ENCODE measurements around the gene RAD51B. TPM values are rescaled to one million over a fixed set of nuclear protein-coding genes. Genes with fewer than 3 reads are reported as not detected.

The RAD51B gene
- total and polyA plus RNA-seq, 4 donors, result 2.5 to 95.0 (median 9.6) TPM

GRCh38 chr14:68689511-68689910, 869.9 kb downstream of the RAD51B start:
- no peaks in the 10 kb centered on the region for H3K9me3 ChIP-seq (ENCODE audit: control insufficient read depth in 4 of 4, insufficient read depth in 3 of 4, low read length in 3 of 4)
- TF ChIP-seq CTCF (IDR thresholded peaks at IDR 0.05; ENCODE audit: control extremely low read depth, extremely low read depth), result no peak
- no peak overlapping the region for H3K27ac ChIP-seq (ENCODE audit: low read depth in 1 of 2, low read length in 1 of 2)
- ATAC-seq (ENCODE audit: insufficient read depth, low FRiP score) (no peak), DNase-seq (no peak)
- H3K9ac ChIP-seq (ENCODE audit: insufficient read depth in 1 of 2, low read length in 2 of 2), result no peak overlapping the region
- peaks cover 0 to 39% (median 16%) of the 10 kb centered on the region in 5 donors for H3K4me1 ChIP-seq (ENCODE audit: control insufficient read depth in 5 of 5, insufficient read depth in 5 of 5, low read length in 5 of 5)
- H3K4me3 ChIP-seq, result no peak overlapping the region
- 52 to 71% methylated on average over 5 of the region's 5 CpGs for WGBS, 2 donors
- H3K27me3 ChIP-seq (ENCODE audit: control insufficient read depth in 3 of 3, insufficient read depth in 3 of 3, low read length in 2 of 3), result no peaks in the 10 kb centered on the region
- H3K36me3 ChIP-seq (ENCODE audit: control insufficient read depth in 4 of 4, insufficient read depth in 4 of 4, low read length in 4 of 4), result no peaks in the 10 kb centered on the region

GRCh38 chr14:68690089-68690958, 870.7 kb downstream of the RAD51B start:
- DNase-seq, result no peak

GRCh38 chr14:68691031-68691791, 871.6 kb downstream of the RAD51B start:
- no peak for DNase-seq
- Histone ChIP-seq H3K27me3 (ENCODE audit: control insufficient read depth in 3 of 3, insufficient read depth in 3 of 3, low read length in 2 of 3) (no peaks in the 10 kb centered on the region), H3K9ac (ENCODE audit: insufficient read depth in 1 of 2, low read length in 2 of 2) (no peak overlapping the region), H3K4me1 (ENCODE audit: control insufficient read depth in 5 of 5, insufficient read depth in 5 of 5, low read length in 5 of 5) (peaks cover 3 to 43% (median 12%) of the 10 kb centered on the region in 5 donors), H3K27ac (ENCODE audit: low read depth in 1 of 2, low read length in 1 of 2) (no peak overlapping the region), H3K36me3 (ENCODE audit: control insufficient read depth in 4 of 4, insufficient read depth in 4 of 4, low read length in 4 of 4) (no peaks in the 10 kb centered on the region), H3K4me3 (no peak overlapping the region), H3K9me3 (ENCODE audit: control insufficient read depth in 4 of 4, insufficient read depth in 3 of 4, low read length in 3 of 4) (no peaks in the 10 kb centered on the region)
- ATAC-seq (ENCODE audit: insufficient read depth, low FRiP score), result no peak
- WGBS, 2 donors, result 88 to 89% methylated on average over 24 of the region's 24 CpGs
- no peak for TF ChIP-seq CTCF (IDR thresholded peaks at IDR 0.05; ENCODE audit: control extremely low read depth, extremely low read depth)

More at GRCh38 chr14:68690089-68690958, 870.7 kb downstream of the RAD51B start:
- no peaks in the 10 kb centered on the region for H3K9me3 ChIP-seq (ENCODE audit: control insufficient read depth in 4 of 4, insufficient read depth in 3 of 4, low read length in 3 of 4)
- no peak overlapping the region for H3K4me3 ChIP-seq
- no peak overlapping the region for H3K9ac ChIP-seq (ENCODE audit: insufficient read depth in 1 of 2, low read length in 2 of 2)
- H3K36me3 ChIP-seq (ENCODE audit: control insufficient read depth in 4 of 4, insufficient read depth in 4 of 4, low read length in 4 of 4), result no peaks in the 10 kb centered on the region
- H3K27me3 ChIP-seq (ENCODE audit: control insufficient read depth in 3 of 3, insufficient read depth in 3 of 3, low read length in 2 of 3), result no peaks in the 10 kb centered on the region
- peaks cover 3 to 43% (median 13%) of the 10 kb centered on the region in 5 donors for H3K4me1 ChIP-seq (ENCODE audit: control insufficient read depth in 5 of 5, insufficient read depth in 5 of 5, low read length in 5 of 5)
- no peak overlapping the region for H3K27ac ChIP-seq (ENCODE audit: low read depth in 1 of 2, low read length in 1 of 2)
- WGBS, 2 donors, result 94 to 95% methylated on average over 13 of the region's 13 CpGs
- no peak for TF ChIP-seq CTCF (IDR thresholded peaks at IDR 0.05; ENCODE audit: control extremely low read depth, extremely low read depth)
- ATAC-seq (ENCODE audit: insufficient read depth, low FRiP score), result no peak
